ENCODE measurements around the gene DIO1.

The DIO1 gene

DNA sequence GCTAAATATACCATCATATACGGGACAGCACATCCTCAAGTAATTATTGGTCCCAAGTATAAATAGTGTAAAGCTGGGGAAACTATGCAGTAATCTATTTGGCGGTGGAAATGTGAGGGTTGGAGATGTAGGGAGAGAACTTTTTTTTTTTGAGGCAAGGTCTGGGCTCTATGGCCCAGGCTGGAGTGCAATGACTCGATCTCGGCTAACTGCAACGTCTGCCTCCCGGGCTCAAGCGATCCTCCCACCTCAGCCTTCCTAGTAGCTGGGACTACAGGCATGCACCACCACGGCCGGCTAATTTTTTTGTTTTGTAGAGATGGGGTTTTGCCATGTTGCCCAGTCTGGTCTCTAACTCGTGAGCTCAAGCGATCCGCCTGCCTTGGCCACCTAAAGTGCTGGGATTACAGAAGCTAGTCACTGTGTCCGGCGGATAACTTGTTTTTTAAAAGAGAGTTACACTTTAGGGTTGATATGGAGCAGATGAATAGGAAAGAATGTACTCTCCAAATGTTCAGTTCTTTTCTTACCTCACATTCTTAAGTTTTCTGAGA, 49.6 kb downstream of the DIO1 start:
- no peak for DNase-seq

DNA sequence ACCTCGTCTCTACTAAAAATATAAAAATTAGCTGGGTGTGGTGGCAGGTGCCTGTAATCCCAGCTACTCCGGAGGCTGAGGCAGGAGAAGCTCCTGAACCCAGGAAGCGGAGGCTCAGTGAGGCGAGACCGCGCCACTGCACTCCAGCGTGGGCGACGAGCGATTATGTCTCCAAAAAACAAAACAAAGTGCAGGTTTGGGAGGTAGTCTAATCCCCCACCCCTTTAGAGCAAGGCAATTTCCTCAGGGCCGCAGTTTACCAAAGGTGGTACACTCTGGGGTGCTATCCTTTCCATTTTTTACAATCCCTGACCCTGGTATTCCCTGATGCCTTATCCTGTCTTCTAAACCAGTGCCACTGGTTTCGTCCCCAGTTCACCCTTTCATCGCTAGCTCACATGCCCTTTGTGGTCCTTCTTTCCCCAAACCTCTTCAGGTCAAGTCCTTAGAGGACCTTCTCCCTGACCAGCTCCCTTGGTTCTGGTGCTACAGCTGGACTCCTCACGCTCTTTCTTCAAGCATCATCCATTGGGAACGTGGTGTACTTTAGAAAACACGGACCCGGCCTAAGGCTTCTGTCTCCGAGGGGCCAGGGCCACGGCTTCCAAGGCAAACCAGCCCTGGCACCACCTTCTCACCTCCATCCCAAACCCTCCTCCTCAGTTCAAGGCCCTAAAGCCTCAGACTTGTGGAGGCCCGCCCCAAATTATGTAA, 50.6 kb downstream of the DIO1 start:
- DNase-seq, result no peak

DNA sequence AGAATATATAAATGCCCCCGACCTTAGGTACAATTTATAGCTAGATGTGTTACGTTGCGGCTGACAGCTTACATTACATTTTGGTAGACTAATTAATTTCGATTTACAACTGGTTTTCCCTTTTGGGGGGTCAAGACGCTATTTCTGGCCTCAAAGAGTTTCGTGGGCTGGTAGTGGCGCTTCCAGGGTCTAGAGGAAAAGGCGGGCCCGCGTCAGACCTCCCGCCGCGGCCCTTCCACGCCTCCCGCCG, 51.1 kb downstream of the DIO1 start:
- DNase-seq, result no peak

DNA sequence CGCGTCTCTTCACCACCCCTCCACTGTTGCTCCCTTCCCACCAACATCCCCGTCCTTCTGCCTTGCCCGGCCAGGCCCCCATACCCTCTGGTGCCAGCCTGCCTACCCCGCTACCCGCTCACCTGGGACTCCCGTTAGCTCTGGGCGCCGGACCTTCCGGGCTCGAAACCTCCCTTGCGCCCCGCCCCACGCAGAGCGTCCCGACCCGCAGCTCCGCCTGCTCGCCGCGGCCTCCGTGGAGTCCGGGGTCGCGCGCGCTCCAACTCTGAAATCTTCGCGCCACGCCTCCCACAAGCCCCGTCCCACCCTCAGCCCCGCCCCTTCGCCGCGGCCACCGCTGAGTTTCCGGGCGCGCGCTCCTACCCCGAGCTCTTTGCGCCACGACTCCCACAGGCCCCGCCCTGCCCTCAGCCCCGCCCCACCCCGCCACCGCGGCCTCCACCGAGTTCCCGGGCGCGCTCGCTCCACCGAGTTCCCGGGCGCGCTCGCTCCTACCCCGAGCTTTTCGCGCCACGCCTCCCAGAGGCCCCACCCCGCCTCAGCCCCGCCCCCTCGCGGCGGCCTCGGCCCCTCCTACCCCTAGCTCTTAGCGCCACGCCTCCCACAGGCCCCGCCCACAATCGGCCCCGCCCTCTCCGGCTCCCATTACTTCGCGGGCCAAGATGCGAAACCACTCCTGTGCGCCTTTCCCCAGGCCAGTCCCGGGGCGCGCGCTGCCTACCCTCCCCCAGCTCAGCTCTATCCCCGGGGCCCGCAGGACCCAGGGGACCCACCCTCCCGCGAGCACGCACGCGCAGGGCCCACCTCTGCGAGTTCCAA, 51.7 kb downstream of the DIO1 start, which contains the start of gene IFT25:
Gene IFT25, minus strand, starts transcription at position 267 of the 819 bp plus-strand sequence. CDS start 5,617 bp downstream, outside the sequence.
- peak; percentile 93 for DNase-seq

DNA sequence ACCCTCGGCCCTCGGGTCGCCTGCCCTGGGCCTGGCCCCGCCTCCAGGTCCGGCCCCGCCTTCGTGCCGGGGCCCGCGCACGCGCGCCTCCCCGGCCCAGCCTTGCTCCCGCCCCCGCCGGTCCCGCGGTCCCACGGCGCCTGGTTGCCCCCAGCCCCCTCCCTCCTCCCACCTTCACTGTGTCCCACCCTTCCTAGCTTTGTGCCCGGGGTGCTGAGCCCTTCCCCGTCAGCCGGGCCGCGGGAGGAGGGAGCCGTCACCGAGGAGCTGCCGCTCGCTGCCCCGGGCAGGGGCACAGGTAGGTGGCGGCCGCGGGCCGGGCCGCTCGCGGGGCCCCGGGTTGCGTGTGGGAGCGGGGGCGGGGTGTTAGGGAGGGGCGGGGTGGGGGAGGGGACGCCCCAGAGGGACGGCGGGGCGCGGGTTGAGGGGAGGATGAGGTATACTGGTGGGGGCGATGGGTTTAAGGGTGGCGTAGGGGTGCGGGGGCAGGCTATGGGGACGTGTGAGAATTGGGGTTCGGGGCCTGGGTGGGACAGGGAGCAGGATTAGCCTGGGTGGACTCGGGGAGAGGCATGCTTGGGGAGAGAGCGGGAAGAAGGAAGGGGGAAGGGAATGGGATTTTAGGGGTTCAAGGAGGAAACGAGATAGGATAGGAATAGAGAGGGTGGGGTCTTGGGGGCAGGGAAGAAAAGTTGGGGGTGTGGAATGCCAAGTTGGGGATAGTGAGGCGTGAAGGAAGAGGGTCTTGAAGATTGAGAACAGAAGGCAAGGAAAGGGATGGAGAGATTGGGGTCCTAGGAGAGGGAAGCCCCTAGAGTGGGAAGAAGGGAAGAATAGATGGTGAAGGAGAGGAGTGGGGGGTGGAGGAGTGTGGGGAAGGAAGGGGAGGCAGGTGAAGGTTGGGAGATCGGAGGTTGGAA, 52.5 kb downstream of the DIO1 start, which contains the start of gene LRRC42:
Gene LRRC42, plus strand, starts transcription at position 99 of the 920 bp plus-strand sequence. CDS start 5,650 bp downstream, outside the sequence.
- no peak for DNase-seq

DNA sequence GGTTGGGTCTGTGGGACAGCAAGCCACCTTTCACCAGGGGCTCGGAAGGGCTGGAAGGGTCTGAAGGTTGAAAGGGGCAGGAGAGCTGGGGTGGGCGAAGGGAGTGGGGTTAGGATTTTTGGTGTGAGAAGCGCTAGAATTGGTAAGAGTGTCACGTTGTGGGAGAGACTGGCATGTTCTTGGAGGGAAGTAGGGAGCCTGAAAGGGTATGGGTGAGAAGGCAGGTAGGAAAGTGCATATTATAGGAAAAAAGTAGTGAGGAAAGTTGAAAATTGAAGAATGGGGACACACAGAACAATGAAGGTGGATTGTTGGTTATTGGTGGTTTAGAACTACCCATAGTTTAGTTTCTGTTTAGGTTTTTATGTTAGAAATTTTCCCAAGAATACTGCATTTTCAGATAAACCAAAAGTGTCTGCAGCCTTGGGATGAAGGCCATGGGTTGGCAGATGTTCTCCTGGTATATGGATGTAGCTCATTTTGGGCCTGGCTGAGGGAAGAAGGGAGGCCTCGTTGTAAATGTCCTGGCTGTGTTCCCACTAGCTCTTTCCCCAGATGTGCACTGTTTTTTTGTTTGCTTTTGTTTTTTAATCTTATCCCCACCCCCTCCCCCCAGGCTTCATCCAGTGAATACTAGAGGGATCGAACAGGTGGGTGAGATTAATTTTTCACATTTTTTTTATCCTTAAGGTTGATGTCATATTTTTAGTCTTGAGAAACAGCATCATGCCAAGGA, 53.4 kb downstream of the DIO1 start:
- peak; percentile 9 for DNase-seq

DNA sequence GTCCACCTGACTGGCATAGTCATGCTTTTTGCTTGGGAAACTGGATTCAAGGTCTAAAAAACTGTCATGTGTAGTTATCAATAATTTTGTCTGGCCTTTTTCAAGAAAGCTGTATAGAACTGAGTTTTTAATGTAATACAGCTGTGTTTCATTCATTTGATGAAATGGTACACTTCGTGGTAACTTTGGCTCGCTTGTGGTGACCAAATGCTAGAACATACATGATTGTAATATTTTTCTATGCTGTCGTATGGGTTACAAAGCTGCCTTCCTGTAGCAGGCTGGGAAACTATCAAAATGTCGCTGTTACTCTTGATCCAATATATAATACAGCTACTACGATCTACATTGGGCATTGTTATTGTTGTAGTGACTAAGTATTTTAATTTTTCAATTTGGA, 54.3 kb downstream of the DIO1 start:
- DNase-seq, result no peak

DNA sequence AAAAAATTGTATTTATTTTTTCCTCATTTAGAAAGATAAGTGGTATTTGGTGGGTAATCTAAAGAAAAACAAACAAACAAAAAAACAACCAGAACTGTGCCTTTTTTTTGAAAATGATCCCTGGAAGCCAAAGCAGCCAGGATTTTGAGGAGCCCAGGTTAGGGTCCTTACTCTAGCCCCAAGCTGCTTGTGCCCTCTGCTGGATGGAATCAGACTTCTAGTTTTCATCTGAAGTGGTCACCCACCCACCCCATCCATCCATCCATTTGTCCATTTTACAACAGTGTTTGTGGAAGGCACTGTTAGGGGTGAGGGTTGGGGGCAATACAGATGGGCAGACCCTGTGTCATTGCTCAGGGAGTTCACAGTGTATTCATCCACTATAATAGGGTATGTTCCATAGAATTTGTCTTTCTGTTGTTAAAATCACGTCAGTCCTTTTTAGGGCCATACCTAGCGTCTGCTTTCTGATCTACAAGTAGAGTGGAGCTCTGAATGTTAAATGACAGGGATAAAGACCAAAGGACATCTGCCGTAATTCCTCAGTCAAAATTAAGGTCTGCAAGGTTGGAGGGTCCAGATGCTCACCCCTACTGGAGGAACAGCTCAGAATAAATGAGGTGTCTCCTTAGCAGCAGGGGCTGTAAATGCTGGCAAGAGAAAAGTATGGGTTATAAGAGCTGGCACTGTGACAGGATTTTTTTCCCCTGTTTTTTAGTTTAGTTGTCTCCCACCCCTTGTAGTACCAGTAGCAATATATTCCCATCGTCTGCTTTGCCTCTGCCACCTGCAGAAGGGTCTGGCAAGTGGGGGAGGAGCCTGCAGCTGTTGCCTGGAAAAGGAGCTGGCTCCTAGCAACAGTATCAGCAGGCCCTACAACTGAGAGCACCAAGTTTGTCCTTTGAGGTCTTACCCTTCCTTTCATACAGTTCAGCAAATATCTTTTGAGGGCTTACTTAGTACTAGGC, 55.3 kb downstream of the DIO1 start:
- peak; percentile 90 for DNase-seq

DNA sequence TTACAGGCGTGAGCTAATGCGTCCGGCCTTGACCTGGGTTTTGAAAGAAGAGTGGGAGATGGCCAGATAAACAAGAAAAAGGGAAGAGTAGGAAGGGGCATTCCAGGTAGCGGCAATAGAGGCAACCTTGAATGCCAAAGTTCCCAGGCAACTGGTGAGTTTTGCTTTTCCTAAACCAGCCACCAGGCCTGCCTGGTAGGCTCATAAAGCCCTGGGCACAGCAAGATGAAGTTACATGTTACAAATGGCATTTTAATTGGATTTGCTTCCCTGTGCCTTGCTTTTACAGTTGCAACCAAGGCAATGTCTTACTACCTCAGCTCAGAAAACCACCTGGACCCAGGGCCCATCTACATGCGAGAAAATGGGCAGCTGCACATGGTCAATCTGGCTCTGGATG, 57.7 kb downstream of the DIO1 start:
- DNase-seq, result no peak

DNA sequence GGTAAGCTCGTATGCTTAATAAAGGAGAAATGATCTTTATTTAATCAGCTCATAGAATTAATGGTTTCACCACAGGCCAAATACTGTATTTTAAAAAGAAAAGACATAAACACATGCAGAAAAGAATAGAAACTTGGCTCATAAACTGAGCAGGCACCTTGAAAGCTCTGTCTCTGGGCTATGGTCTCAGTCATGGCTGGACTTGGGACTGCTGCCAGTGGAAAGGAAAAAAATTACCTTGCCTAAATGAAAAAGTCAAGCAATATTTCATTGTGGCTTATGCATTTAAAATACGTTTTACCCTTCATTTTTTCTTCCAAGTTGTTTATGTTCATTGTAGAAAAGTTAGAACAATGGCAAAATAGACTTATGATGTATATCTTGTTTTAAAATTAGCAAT, 60.1 kb downstream of the DIO1 start:
- DNase-seq, result no peak

DNA sequence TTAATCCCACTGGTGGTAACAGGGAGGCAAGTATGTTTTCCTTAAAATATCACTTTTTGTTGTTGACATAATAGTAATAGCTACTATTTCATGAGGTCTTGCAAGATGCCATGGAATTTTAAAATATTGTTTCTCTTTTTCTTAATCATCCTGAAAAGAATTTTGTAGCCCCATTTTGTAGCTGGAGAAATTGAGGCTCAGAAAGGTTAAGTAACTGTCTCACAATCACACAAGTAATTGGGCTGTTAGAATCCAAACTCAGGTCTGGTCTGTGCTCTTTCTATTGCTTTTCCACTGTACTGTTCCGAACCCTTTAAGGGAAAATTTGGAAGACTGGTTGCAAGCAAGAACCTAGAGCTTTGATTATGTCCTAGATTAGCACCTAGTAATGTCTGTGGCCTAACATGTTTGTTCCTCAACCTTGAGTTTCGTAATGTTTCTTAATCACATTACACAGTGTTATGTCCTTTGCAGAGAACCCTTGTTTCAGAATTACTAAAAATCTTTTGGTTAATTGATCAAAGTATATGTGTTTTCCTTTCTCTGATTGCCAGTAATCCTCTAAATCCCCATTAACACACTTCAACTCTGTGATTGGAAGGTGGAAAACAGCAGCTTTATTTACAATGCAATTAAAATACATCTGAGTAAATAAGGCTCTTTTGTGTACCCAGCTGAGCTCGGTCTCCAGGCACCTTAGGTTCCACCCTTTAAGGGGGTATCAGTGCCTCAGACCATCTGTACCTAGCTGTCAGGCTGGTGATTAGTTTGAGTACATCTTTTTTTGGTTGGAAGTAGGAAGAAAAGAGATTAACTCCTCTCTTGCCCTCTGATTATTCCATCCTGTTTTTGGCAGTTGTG, 62.6 kb downstream of the DIO1 start:
- DNase-seq, result peak; percentile 88

DNA sequence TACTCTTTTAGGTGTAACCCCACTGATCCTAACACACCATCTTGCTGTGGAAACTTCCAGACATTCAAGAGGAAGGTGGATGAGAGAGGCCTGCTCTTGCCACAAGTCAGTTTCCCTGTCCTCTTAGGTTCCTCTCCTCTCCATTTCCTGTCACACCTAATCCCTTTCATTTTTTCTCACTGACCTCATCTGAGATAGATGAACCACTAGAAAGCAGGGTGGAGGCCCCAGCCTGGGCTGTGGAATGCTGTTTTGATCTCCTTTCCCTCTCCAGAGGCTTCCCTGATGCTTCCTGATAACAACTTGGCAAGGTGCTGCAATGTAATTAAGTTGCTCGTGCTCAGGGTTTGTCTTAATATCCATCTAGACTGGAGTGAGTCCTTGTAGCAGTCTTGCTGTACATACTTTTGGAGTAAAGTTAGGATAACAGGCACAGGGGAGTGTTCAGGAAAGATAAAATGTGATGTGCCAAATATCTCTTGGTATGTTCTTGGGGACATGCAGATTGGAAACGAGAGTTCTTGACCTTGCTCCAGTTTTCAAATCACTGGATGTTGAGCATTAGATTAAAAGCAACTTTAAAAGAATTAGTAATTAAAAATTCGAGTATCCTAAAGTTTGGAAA, 63.3 kb downstream of the DIO1 start:
- DNase-seq, result no peak

DNA sequence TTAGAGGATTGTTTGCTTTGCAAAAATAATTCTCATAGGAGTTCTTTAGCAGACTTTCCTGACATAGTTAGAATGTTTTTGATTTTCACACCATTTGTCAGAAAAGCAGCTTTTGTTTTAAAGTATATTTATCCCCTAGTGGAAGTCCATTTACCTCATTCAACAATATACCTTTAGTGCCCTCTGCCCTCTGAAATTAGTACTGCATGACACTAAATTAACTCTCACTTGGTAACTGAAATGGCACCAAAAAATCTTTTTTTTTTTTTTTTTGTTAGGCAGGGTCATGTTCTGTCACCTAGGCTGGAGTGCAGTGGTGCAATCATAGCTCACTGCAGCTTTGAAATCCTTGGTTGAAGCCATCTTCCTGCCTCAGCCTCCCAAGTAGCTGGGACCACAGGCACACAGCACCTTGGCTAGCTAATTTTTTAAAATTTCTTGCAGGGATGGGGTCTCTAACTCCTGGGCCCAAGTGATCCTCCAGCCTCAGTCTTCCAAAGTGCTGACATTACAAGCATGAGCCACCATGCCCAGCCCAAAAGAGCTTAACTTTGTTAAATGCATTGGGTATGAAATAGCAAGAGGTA, 65.8 kb downstream of the DIO1 start:
- peak; percentile 5 for DNase-seq
